Measurements from ENCODE around the gene BLOC1S4.

DNA sequence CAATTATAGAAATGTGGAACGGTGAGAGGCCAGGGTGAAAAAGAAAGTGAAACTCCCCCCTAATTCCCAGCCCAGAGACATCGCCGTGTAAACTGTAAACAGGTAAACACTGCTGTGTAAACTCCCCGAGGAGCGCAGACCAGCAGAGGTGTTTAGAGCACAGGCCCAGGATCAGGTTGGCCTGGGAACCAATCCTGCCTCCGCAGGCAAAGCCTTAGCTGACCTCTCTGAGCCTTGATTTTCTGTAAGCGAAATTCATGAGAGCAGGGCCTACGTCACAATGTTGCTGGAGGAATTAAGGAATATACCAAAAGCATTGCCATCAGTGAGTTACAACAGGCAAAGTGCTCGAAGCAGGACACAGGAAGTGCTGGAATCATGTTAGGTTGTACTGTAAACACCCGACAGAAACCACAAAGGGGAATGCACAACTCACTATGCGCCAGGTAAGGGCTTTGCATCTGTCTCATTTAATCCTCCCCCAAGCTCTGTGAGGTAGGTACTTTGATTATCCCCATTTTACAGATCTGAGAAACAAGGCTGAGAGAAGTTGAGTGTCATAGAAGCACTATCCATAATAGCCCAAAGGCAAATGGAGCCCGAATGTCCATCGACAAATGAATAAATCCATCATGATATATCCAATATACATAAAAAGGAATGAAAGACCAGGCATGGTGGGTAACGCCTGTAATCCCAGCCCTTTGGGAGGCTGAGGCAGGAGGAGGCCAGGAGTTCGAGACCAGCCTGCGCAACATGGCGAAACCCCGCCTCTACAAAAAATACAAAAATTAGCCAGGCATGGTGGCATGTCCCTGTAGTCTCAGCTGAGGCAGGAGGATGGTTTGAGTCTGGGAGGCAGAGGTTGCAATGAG is 35.9 kb downstream of the BLOC1S4 start:
- TF ChIP-seq POLR2AphosphoS5 (IDR thresholded peaks at IDR 0.05; ENCODE audit: low read depth, low read length): no peak
- TF ChIP-seq, protein P1, sequence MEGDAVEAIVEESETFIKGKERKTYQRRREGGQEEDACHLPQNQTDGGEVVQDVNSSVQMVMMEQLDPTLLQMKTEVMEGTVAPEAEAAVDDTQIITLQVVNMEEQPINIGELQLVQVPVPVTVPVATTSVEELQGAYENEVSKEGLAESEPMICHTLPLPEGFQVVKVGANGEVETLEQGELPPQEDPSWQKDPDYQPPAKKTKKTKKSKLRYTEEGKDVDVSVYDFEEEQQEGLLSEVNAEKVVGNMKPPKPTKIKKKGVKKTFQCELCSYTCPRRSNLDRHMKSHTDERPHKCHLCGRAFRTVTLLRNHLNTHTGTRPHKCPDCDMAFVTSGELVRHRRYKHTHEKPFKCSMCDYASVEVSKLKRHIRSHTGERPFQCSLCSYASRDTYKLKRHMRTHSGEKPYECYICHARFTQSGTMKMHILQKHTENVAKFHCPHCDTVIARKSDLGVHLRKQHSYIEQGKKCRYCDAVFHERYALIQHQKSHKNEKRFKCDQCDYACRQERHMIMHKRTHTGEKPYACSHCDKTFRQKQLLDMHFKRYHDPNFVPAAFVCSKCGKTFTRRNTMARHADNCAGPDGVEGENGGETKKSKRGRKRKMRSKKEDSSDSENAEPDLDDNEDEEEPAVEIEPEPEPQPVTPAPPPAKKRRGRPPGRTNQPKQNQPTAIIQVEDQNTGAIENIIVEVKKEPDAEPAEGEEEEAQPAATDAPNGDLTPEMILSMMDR (IDR thresholded peaks at IDR 0.05): no peak
- TF ChIP-seq SIN3A (IDR thresholded peaks at IDR 0.05; ENCODE audit: borderline replicate concordance, insufficient read depth, low read depth, low read length): no peak
- TF ChIP-seq, protein P2, sequence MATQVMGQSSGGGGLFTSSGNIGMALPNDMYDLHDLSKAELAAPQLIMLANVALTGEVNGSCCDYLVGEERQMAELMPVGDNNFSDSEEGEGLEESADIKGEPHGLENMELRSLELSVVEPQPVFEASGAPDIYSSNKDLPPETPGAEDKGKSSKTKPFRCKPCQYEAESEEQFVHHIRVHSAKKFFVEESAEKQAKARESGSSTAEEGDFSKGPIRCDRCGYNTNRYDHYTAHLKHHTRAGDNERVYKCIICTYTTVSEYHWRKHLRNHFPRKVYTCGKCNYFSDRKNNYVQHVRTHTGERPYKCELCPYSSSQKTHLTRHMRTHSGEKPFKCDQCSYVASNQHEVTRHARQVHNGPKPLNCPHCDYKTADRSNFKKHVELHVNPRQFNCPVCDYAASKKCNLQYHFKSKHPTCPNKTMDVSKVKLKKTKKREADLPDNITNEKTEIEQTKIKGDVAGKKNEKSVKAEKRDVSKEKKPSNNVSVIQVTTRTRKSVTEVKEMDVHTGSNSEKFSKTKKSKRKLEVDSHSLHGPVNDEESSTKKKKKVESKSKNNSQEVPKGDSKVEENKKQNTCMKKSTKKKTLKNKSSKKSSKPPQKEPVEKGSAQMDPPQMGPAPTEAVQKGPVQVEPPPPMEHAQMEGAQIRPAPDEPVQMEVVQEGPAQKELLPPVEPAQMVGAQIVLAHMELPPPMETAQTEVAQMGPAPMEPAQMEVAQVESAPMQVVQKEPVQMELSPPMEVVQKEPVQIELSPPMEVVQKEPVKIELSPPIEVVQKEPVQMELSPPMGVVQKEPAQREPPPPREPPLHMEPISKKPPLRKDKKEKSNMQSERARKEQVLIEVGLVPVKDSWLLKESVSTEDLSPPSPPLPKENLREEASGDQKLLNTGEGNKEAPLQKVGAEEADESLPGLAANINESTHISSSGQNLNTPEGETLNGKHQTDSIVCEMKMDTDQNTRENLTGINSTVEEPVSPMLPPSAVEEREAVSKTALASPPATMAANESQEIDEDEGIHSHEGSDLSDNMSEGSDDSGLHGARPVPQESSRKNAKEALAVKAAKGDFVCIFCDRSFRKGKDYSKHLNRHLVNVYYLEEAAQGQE (IDR thresholded peaks at IDR 0.05; ENCODE audit: insufficient read depth in 1 of 2, low read depth in 2 of 2, low read length in 1 of 2): no peak

All from Panc1 (cell line).